H1 (cell line): ENCODE results near the gene MACROD1. TPM values are rescaled to one million over a fixed set of nuclear protein-coding genes. Genes with fewer than 3 reads are reported as not detected.

Experiments used
- CTCF ChIA-PET: fragments of 300-600 bp; sonication (Branson Sonifier 250); formaldehyde crosslinking; loops from one replicate; lab custom pipeline; 2021; ENCODE audit not compliant: partially characterized antibody; lab: Charles Lee
- POLR2A ChIA-PET: fragments of 300-600 bp; sonication (Branson Sonifier 250); formaldehyde crosslinking; loops from one replicate; lab custom pipeline; 2021; ENCODE audit warnings: inconsistent platforms; ENCODE audit not compliant: partially characterized antibody; lab: Charles Lee
- DNase-seq, 2 experiments: peaks; one replicate each; pipeline versions ENCODE4 v3.0.0 to v3.0.0-alpha.2; 2010 to 2022; ENCODE audit warnings: low spot score in 2 of 2, low read depth in 1 of 2, mixed read lengths in 1 of 2
- FAIRE-seq: peaks from 2 replicates; lab custom pipeline; 2011; peaks lifted over from hg19 to GRCh38; lab: Jason Lieb, UNC
- H2AFZ ChIP-seq: 2 replicates; pipeline ENCODE4 v1.8.1; 2012; ENCODE audit warnings: low read length, inconsistent platforms
- H2AK5ac ChIP-seq: 2 replicates; pipeline ENCODE4 v1.6.1; 2013; ENCODE audit warnings: low read depth, low read length
- H2BK120ac ChIP-seq: replicated peaks from 2 replicates; pipeline ENCODE3; 2013; ENCODE audit warnings: low read depth, low read length, inconsistent platforms
- H2BK12ac ChIP-seq: 2 replicates; pipeline ENCODE4 v1.6.1; 2013; ENCODE audit warnings: low read depth, low read length
- H2BK15ac ChIP-seq: 2 replicates; pipeline ENCODE4 v1.6.1; 2013; ENCODE audit warnings: low read length
- H2BK20ac ChIP-seq: 2 replicates; pipeline ENCODE4 v1.6.1; 2013; ENCODE audit warnings: low read length
- H2BK5ac ChIP-seq: 2 replicates; pipeline ENCODE4 v1.6.1; 2013; ENCODE audit warnings: low read depth, low read length
- H3K14ac ChIP-seq: 2 replicates; pipeline ENCODE4 v1.6.1; 2013; ENCODE audit warnings: inconsistent platforms; ENCODE audit not compliant: insufficient read length
- H3K18ac ChIP-seq: 2 replicates; pipeline ENCODE4 v1.6.1; 2013; ENCODE audit warnings: low read length; ENCODE audit errors: extremely low read depth
- H3K23ac ChIP-seq: 2 replicates; pipeline ENCODE4 v1.6.1; 2013; ENCODE audit warnings: inconsistent platforms; ENCODE audit not compliant: insufficient read length
- H3K23me2 ChIP-seq: 2 replicates; pipeline ENCODE4 v1.6.1; 2013; ENCODE audit warnings: low read depth, low read length
- H3K27ac ChIP-seq: 2 replicates; pipeline ENCODE4 v1.6.1; 2011; ENCODE audit warnings: low read depth, low read length, inconsistent platforms
- H3K27me3 ChIP-seq, 4 experiments: replicated peaks in 1 of 4; 1 replicate in 1 of 4; 2 replicates in 3 of 4; pipeline versions ENCODE4 v1.6.1 to v1.8.1; 2011 to 2013; ENCODE audit warnings: low read length in 3 of 4, mild to moderate bottlenecking in 3 of 4, inconsistent platforms in 2 of 4, mixed read lengths in 2 of 4, moderate library complexity in 1 of 4; ENCODE audit not compliant: control insufficient read depth in 3 of 4, insufficient read depth in 3 of 4; ENCODE audit errors: extremely low read depth in 1 of 4
- H3K36me3 ChIP-seq, 4 experiments: 2 replicates each; pipeline versions ENCODE4 v1.6.1 to v1.8.1; 2011 to 2013; ENCODE audit warnings: mild to moderate bottlenecking in 4 of 4, low read length in 3 of 4, moderate library complexity in 2 of 4, control low read depth in 1 of 4, inconsistent platforms in 1 of 4; ENCODE audit not compliant: insufficient read depth in 4 of 4, control insufficient read depth in 2 of 4
- H3K4ac ChIP-seq: replicated peaks from 2 replicates; pipeline ENCODE3; 2013; ENCODE audit warnings: low read length, low read depth, mixed read lengths, inconsistent platforms; ENCODE audit not compliant: insufficient read length
- H3K4me1 ChIP-seq, 4 experiments: replicated peaks in 1 of 4; 1 replicate in 1 of 4; 2 replicates in 3 of 4; pipeline versions ENCODE4 v1.6.1 to v1.8.1; 2011 to 2013; ENCODE audit warnings: low read length in 3 of 4, inconsistent platforms in 2 of 4, mixed read lengths in 1 of 4; ENCODE audit not compliant: insufficient read depth in 4 of 4, control insufficient read depth in 3 of 4
- H3K4me2 ChIP-seq, 2 experiments: 2 replicates each; pipeline versions ENCODE4 v1.6.1 to v1.8.1; 2011 to 2013; ENCODE audit warnings: low read depth in 2 of 2, low read length in 2 of 2, control low read depth in 1 of 2, inconsistent platforms in 1 of 2, mild to moderate bottlenecking in 1 of 2; ENCODE audit not compliant: insufficient read depth in 1 of 2
- H3K4me3 ChIP-seq, 4 experiments: fragments of 200-600, 300-600 bp in 1 of 4; sonication (generic), shearing (Covaris generic), sonication (Bioruptor Twin) in 1 of 4; 2 replicates each; pipeline versions ENCODE4 v1.5.1 to v1.8.1; 2011 to 2016; ENCODE audit warnings: low read length in 4 of 4, low read depth in 3 of 4, control low read depth in 2 of 4, inconsistent platforms in 2 of 4, mild to moderate bottlenecking in 2 of 4, mixed read lengths in 1 of 4, moderate library complexity in 1 of 4; ENCODE audit not compliant: insufficient read depth in 2 of 4; ENCODE audit errors: extremely low read depth in 1 of 4
- H3K56ac ChIP-seq: replicated peaks from 2 replicates; pipeline ENCODE3; 2013; ENCODE audit warnings: low read depth, mild to moderate bottlenecking, mixed read lengths, low read length, inconsistent platforms; ENCODE audit not compliant: insufficient read length
- H3K79me1 ChIP-seq: 2 replicates; pipeline ENCODE4 v1.6.1; 2013; ENCODE audit warnings: low read depth, low read length, control low read depth
- H3K79me2 ChIP-seq, 2 experiments: 2 replicates each; pipeline versions ENCODE4 v1.6.1 to v1.8.1; 2012 to 2013; ENCODE audit warnings: low read length in 2 of 2, mild to moderate bottlenecking in 2 of 2, inconsistent platforms in 1 of 2; ENCODE audit not compliant: insufficient read depth in 2 of 2, control insufficient read depth in 1 of 2
- H3K9ac ChIP-seq, 4 experiments: replicated peaks in 1 of 4; 1 replicate in 1 of 4; 2 replicates in 3 of 4; pipeline versions ENCODE4 v1.6.1 to v1.8.1; 2011 to 2013; ENCODE audit warnings: low read depth in 3 of 4, low read length in 3 of 4, control low read depth in 2 of 4, mild to moderate bottlenecking in 2 of 4, moderate library complexity in 2 of 4, inconsistent platforms in 1 of 4; ENCODE audit errors: extremely low read depth in 1 of 4
- H3K9me3 ChIP-seq, 2 experiments: 2 replicates each; pipeline versions ENCODE4 v1.6.1 to v1.8.1; 2012 to 2013; ENCODE audit warnings: mild to moderate bottlenecking in 2 of 2, moderate library complexity in 2 of 2, control low read depth in 1 of 2, inconsistent platforms in 1 of 2, low read depth in 1 of 2, low read length in 1 of 2, mixed read lengths in 1 of 2; ENCODE audit not compliant: insufficient read depth in 2 of 2
- H4K20me1 ChIP-seq, 2 experiments: replicated peaks in 1 of 2; 2 replicates each; pipeline versions ENCODE3 to v1.8.1; 2011 to 2013; ENCODE audit warnings: inconsistent platforms in 2 of 2, low read length in 2 of 2, mild to moderate bottlenecking in 1 of 2; ENCODE audit not compliant: insufficient read depth in 2 of 2, control insufficient read depth in 1 of 2
- H4K5ac ChIP-seq: 2 replicates; pipeline ENCODE4 v1.6.1; 2013; ENCODE audit warnings: low read length, low read depth, mixed read lengths, inconsistent platforms; ENCODE audit not compliant: insufficient read length
- H4K8ac ChIP-seq: 2 replicates; pipeline ENCODE4 v1.8.0; 2013; ENCODE audit warnings: mild to moderate bottlenecking, moderate library complexity, low read length, inconsistent platforms; ENCODE audit not compliant: insufficient read depth; ENCODE audit errors: extremely low read depth
- H4K91ac ChIP-seq: replicated peaks from 2 replicates; pipeline ENCODE3; 2013; ENCODE audit warnings: low read length, mixed read lengths, inconsistent platforms; ENCODE audit not compliant: insufficient read length
- CBX8 ChIP-seq: fragments of 300-800, 300-1000 bp; sonication (generic); IDR thresholded peaks from 2 replicates; pipeline ENCODE4 v1.7.1; 2016; ENCODE audit warnings: low read depth, low read length, borderline replicate concordance
- CHD2 ChIP-seq: IDR thresholded peaks from 2 replicates; pipeline ENCODE4 v1.6.1; 2012; ENCODE audit warnings: low read length, improper control_type of control experiment
- CTBP2 ChIP-seq: IDR thresholded peaks from 2 replicates; pipeline ENCODE4 v1.7.0; 2011; ENCODE audit warnings: borderline replicate concordance, mild to moderate bottlenecking, moderate library complexity, mixed read lengths, low read length; ENCODE audit not compliant: insufficient read depth, insufficient read length
- EZH2 ChIP-seq: fragments of 200-600 bp; sonication (generic); IDR thresholded peaks from 2 replicates; pipeline ENCODE4 v1.7.1; 2012; ENCODE audit warnings: low read depth, mild to moderate bottlenecking, moderate library complexity, low read length, inconsistent platforms; ENCODE audit not compliant: severe bottlenecking
- JUN ChIP-seq: IDR thresholded peaks from 2 replicates; pipeline ENCODE4 v1.6.1; 2011; ENCODE audit warnings: low read depth, mild to moderate bottlenecking, improper control_type of control experiment, low read length
- RAD21 ChIP-seq, 2 experiments: IDR thresholded peaks in 1 of 2; conservative IDR thresholded peaks in 1 of 2; 2 replicates each; pipeline ENCODE4 v1.6.1; 2011; ENCODE audit warnings: low read depth in 2 of 2, low read length in 2 of 2, improper control_type of control experiment in 1 of 2, inconsistent platforms in 1 of 2, mild to moderate bottlenecking in 1 of 2, moderate library complexity in 1 of 2
- RNF2 ChIP-seq: fragments of 200-900, 300-1000 bp; sonication (generic); IDR thresholded peaks from 2 replicates; pipeline ENCODE4 v1.7.1; 2016; ENCODE audit warnings: borderline replicate concordance, low read depth, mild to moderate bottlenecking, antibody characterized with exemption, low read length; ENCODE audit not compliant: poor library complexity, severe bottlenecking; ENCODE audit errors: missing control alignments
- SP2 ChIP-seq: IDR thresholded peaks from 2 replicates; pipeline ENCODE4 v1.6.1; 2012; ENCODE audit warnings: mild to moderate bottlenecking, low read length, inconsistent platforms
- SP4 ChIP-seq: IDR thresholded peaks from 2 replicates; pipeline ENCODE4 v1.6.1; 2012; ENCODE audit warnings: low read length, inconsistent platforms
- TBP ChIP-seq: IDR thresholded peaks from 2 replicates; pipeline ENCODE4 v1.6.1; 2011; ENCODE audit warnings: low read depth, low read length, improper control_type of control experiment
- WGBS, 2 experiments: shearing (Covaris generic) in 1 of 2; methylation state at CpG; one replicate each; pipeline versions ENCODE4 v1.1.6 to v1.1.7; 2013 to 2015; ENCODE audit warnings: low lambda C conversion rate in 2 of 2, mixed read lengths in 2 of 2, inconsistent platforms in 1 of 2, low coverage in 1 of 2, missing lambda C conversion rate in 1 of 2; ENCODE audit not compliant: insufficient replicate concordance in 2 of 2, insufficient coverage in 1 of 2, insufficient read length in 1 of 2; ENCODE audit errors: extremely low coverage in 1 of 2, missing lambda C conversion rate in 1 of 2; 5-methylcytosine and 5-hydroxymethylcytosine counted together
- polyA plus RNA-seq, 7 experiments: library from polyadenylated mRNA; depleted of rRNA in 3 of 7; stranded (reverse) in 5 of 7; unstranded in 2 of 7; fragments of >200 nt in 5 of 7; fragments of 200-250 nt in 2 of 7; gene quantifications; 1 replicate in 5 of 7; 2 replicates in 1 of 7; 4 replicates in 1 of 7; pipeline versions ENCODE4 v1.2.1 to v1.2.3, GENCODE V29; 2011 to 2013; ENCODE audit warnings: missing spikeins in 2 of 7, mixed read lengths in 2 of 7
- total RNA-seq: library from RNA; stranded (reverse); fragmentation: NEBNext Ultra II Directional; extraction: Animal tissue kit (Norgen Biotek cat#: 25700); gene quantifications from 2 replicates; pipeline ENCODE4 v1.2.1, GENCODE V29; 2021

Gene MACROD1
- total and polyA plus RNA-seq, 2 of the 8 experiments (the other 6 are each of a cell fraction or from before 2014, with no cell fraction given): 19.5 to 34.1 TPM

GRCh38 chr11:64113462-64113780, 52.5 kb downstream of the MACROD1 start:
- Histone ChIP-seq H3K9ac (no peak overlapping the region), H2AFZ (no peak overlapping the region), H4K8ac (no peak overlapping the region), H3K4me2 (no peak overlapping the region), H3K79me1 (no peaks in the 10 kb centered on the region), H3K36me3 (no peaks in the 10 kb centered on the region; a peak in 1 of 8 replicates), H2AK5ac (no peak overlapping the region; the same call in 1 of the 2 replicates), H4K20me1 (peaks cover 1 to 29% of the 10 kb centered on the region in 2 experiments), H3K14ac (no peak overlapping the region), H4K91ac (no peak overlapping the region), H2BK20ac (no peak overlapping the region), H3K4ac (no peak overlapping the region), H3K18ac (no peak overlapping the region), H2BK5ac (no peak overlapping the region), H3K4me3 (no peak overlapping the region), H3K27me3 (peaks cover 0 to 27% (median 22%) of the 10 kb centered on the region in 4 experiments; a peak in 6 of 7 replicates), H3K23ac (no peak overlapping the region), H4K5ac (no peak overlapping the region), H2BK120ac (no peak overlapping the region), H3K56ac (no peak overlapping the region), H3K23me2 (peaks cover 15% of the 10 kb centered on the region; the same call in 1 of the 2 replicates), H3K27ac (no peak overlapping the region), H3K79me2 (no peaks in the 10 kb centered on the region), H3K4me1 (peaks cover 0 to 3% (median 0%) of the 10 kb centered on the region in 4 experiments; a peak in 2 of 7 replicates), H3K9me3 (no peaks in the 10 kb centered on the region), H2BK12ac (no peak overlapping the region), H2BK15ac (no peak overlapping the region)
- TF ChIP-seq CTBP2: no peak
- no peak for TF ChIP-seq CHD2
- TF ChIP-seq TBP: no peak
- TF ChIP-seq CBX8: no peak
- TF ChIP-seq SP2: no peak
- TF ChIP-seq SP4: no peak
- TF ChIP-seq RAD21 (IDR thresholded peaks at IDR 0.05 in 1 of 2, conservative IDR thresholded peaks at IDR 0.05 in 1 of 2; ENCODE audit: low read depth in 2 of 2, low read length in 2 of 2): no peak
- TF ChIP-seq JUN: no peak
- no peak for TF ChIP-seq RNF2
- no peak for TF ChIP-seq EZH2
- no peak for DNase-seq
- POLR2A ChIA-PET: interaction anchor here (0.7 kb wide), 1 partner anchor 17 kb away, joined by 3 read pairs; no protein-coding TSS in a partner anchor
- 85% methylated on average over 2 of the region's 2 CpGs; no CpG with 5 or more reads in 1 of the 2 experiments for WGBS, 2 experiments
- CTCF ChIA-PET: no interaction called here
- no peak for FAIRE-seq
